SK-N-SH (cell line): ENCODE measurements around the gene RBM17.

Experiments used
- CHD2 ChIP-seq: fragments of 150-350 bp; IDR thresholded peaks from 2 replicates; pipeline ENCODE4 v1.6.1; 2018; ENCODE audit warnings: low read length; ENCODE audit not compliant: partially characterized antibody
- JUND ChIP-seq: IDR thresholded peaks from 2 replicates; pipeline ENCODE4 v1.4.0; 2012
- NFIC ChIP-seq: IDR thresholded peaks from 2 replicates; pipeline ENCODE4 v1.4.0; 2012; ENCODE audit warnings: borderline replicate concordance
- RFX5 ChIP-seq: IDR thresholded peaks from 2 replicates; pipeline ENCODE4 v1.6.1; 2012; ENCODE audit warnings: mild to moderate bottlenecking, improper control_type of control experiment, low read length
- TEAD4 ChIP-seq: IDR thresholded peaks from 2 replicates; pipeline ENCODE4 v1.4.0; 2012; ENCODE audit warnings: mild to moderate bottlenecking, borderline replicate concordance; ENCODE audit not compliant: insufficient read depth
- TF ChIP-seq, protein P1 (sequence below): fragments of 150-350 bp; IDR thresholded peaks from 2 replicates; pipeline ENCODE4 v1.6.1; 2017; ENCODE audit warnings: antibody characterized with exemption, low read length, low read depth, borderline replicate concordance
- TF ChIP-seq, protein P2 (sequence below): fragments of 200-600 bp; sonication (generic); IDR thresholded peaks from 2 replicates; pipeline ENCODE4 v1.6.1; 2017; ENCODE audit warnings: antibody characterized with exemption, mild to moderate bottlenecking, moderate library complexity

DNA sequence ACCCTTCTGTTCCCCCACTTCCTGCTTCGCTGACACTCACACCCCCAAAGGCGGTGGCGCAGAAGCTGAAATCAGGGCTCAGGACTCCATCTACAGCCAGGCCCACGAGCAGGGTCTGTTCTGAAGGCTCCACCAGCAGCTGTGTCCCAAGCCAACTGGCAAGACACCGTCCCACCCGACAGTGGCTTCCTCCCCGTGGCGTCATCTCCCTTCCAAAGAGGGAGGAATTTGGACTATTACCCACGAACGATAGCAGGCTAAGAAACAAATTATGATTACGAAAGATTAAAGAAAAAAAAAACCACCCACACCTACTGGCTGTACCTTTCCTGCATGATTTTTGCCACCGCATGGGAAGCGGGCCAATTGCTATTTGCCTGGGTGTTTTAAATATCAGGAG lies 54.3 kb downstream of the RBM17 start:
- TF ChIP-seq NFIC (no peak), CHD2 (no peak), JUND (no peak), RFX5 (no peak), TEAD4 (no peak)
- TF ChIP-seq, protein P1, sequence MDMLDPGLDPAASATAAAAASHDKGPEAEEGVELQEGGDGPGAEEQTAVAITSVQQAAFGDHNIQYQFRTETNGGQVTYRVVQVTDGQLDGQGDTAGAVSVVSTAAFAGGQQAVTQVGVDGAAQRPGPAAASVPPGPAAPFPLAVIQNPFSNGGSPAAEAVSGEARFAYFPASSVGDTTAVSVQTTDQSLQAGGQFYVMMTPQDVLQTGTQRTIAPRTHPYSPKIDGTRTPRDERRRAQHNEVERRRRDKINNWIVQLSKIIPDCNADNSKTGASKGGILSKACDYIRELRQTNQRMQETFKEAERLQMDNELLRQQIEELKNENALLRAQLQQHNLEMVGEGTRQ = no peak
- TF ChIP-seq, protein P2, sequence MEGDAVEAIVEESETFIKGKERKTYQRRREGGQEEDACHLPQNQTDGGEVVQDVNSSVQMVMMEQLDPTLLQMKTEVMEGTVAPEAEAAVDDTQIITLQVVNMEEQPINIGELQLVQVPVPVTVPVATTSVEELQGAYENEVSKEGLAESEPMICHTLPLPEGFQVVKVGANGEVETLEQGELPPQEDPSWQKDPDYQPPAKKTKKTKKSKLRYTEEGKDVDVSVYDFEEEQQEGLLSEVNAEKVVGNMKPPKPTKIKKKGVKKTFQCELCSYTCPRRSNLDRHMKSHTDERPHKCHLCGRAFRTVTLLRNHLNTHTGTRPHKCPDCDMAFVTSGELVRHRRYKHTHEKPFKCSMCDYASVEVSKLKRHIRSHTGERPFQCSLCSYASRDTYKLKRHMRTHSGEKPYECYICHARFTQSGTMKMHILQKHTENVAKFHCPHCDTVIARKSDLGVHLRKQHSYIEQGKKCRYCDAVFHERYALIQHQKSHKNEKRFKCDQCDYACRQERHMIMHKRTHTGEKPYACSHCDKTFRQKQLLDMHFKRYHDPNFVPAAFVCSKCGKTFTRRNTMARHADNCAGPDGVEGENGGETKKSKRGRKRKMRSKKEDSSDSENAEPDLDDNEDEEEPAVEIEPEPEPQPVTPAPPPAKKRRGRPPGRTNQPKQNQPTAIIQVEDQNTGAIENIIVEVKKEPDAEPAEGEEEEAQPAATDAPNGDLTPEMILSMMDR = no peak
